Cardiac muscle cell (in vitro differentiated cells and primary cell): ENCODE results near the gene NDUFA8. TPM values are rescaled to one million over a fixed set of nuclear protein-coding genes. Genes with fewer than 3 reads are reported as not detected.

Experiments
- DNase-seq, 2 donors: peaks; one replicate each; pipeline versions ENCODE4 v3.0.0 to v3.0.0-alpha.2; 2010 to 2017; ENCODE audit warnings: low read depth in 1 of 2, low spot score in 1 of 2
- H3K27ac ChIP-seq: fragments of 200-600 bp; sonication (generic); 2 replicates; pipeline ENCODE4 v1.5.1; 2016
- H3K27me3 ChIP-seq: fragments of 200-600 bp; sonication (generic); 2 replicates; pipeline ENCODE4 v1.6.0; 2016; ENCODE audit warnings: control low read depth
- H3K36me3 ChIP-seq: fragments of 200-600 bp; sonication (generic); 2 replicates; pipeline ENCODE4 v1.5.1; 2016; ENCODE audit warnings: control low read depth
- H3K4me1 ChIP-seq: fragments of 200-600 bp; sonication (generic); 2 replicates; pipeline ENCODE4 v1.8.1; 2017; ENCODE audit warnings: low read depth, mild to moderate bottlenecking, mixed run types
- H3K4me3 ChIP-seq: fragments of 200-600 bp; sonication (generic); 2 replicates; pipeline ENCODE4 v1.5.1; 2016; ENCODE audit warnings: mild to moderate bottlenecking
- H3K9me3 ChIP-seq: fragments of 200-600 bp; sonication (generic); 2 replicates; pipeline ENCODE4 v1.5.1; 2017; ENCODE audit warnings: low read depth, mild to moderate bottlenecking, control low read depth
- polyA plus RNA-seq: library from polyadenylated mRNA; unstranded; fragments of >200 nt; fragmentation: Nextera tagmentation; extraction: Ambion mirVana; gene quantifications from 2 replicates; pipeline ENCODE4 v1.2.1, GENCODE V29; 2016
- total RNA-seq: library from RNA; depleted of rRNA; stranded (reverse); fragments of >200 nt; gene quantifications from 2 replicates; pipeline ENCODE4 v1.2.3, GENCODE V29; 2016
- TF ChIP-seq, protein P1 (sequence below): IDR thresholded peaks from 2 replicates; pipeline ENCODE4 v1.5.1; 2012; ENCODE audit warnings: low read depth, mild to moderate bottlenecking, low read length

NDUFA8 gene
- total and polyA plus RNA-seq, 2 experiments from 2014 or later, result 86.9 to 336 TPM

DNA sequence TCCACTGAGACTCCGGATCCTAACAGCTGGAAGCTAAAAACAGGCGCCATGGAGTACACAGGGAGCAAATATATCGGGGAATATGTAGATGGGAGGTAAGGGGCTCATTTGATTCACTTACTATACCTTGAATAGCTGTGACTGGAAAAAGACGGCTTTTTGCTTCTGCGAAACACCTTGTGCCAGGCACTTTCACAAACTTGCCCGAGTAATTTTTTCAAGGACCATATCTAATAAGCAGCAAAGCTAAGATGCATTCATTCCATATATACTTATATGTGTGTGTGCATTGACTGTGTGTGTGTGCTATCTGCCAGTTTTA is 307 bp upstream of the NDUFA8 start:
- no peaks in the 10 kb centered on the region for H3K4me1 ChIP-seq
- peaks cover 7% of the 10 kb centered on the region for H3K27me3 ChIP-seq
- no peaks in the 10 kb centered on the region for H3K9me3 ChIP-seq
- TF ChIP-seq, protein P1, sequence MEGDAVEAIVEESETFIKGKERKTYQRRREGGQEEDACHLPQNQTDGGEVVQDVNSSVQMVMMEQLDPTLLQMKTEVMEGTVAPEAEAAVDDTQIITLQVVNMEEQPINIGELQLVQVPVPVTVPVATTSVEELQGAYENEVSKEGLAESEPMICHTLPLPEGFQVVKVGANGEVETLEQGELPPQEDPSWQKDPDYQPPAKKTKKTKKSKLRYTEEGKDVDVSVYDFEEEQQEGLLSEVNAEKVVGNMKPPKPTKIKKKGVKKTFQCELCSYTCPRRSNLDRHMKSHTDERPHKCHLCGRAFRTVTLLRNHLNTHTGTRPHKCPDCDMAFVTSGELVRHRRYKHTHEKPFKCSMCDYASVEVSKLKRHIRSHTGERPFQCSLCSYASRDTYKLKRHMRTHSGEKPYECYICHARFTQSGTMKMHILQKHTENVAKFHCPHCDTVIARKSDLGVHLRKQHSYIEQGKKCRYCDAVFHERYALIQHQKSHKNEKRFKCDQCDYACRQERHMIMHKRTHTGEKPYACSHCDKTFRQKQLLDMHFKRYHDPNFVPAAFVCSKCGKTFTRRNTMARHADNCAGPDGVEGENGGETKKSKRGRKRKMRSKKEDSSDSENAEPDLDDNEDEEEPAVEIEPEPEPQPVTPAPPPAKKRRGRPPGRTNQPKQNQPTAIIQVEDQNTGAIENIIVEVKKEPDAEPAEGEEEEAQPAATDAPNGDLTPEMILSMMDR, result no peak
- H3K36me3 ChIP-seq, result no peaks in the 10 kb centered on the region
- no peak for DNase-seq
- H3K27ac ChIP-seq, result no peak overlapping the region
- H3K4me3 ChIP-seq, result peak overlapping the region; percentile 74

- Histone ChIP-seq H3K27me3 (no peaks in the 10 kb centered on the region), H3K9me3 (no peaks in the 10 kb centered on the region)
Measured at GRCh38 chr9:122158202-122158601, 1.4 kb downstream of the NDUFA8 start.

GRCh38 chr9:122155796-122156195 is 3.8 kb downstream of the NDUFA8 start:
- H3K4me3 ChIP-seq, result no peak overlapping the region
- no peak overlapping the region for H3K27ac ChIP-seq
- TF ChIP-seq, protein P1, result no peak
- H3K27me3 ChIP-seq, result no peaks in the 10 kb centered on the region
- no peaks in the 10 kb centered on the region for H3K4me1 ChIP-seq
- H3K36me3 ChIP-seq, result peaks cover 5% of the 10 kb centered on the region
- no peaks in the 10 kb centered on the region for H3K9me3 ChIP-seq
- DNase-seq, result no peak

More at GRCh38 chr9:122158202-122158601, 1.4 kb downstream of the NDUFA8 start:
- Histone ChIP-seq H3K27ac (no peak overlapping the region), H3K4me3 (no peak overlapping the region), H3K36me3 (no peaks in the 10 kb centered on the region), H3K4me1 (no peaks in the 10 kb centered on the region)
- DNase-seq, result peak; percentile 24 to 62
- TF ChIP-seq, protein P1, result peak; percentile 55

- no peak overlapping the region for H3K27ac ChIP-seq
- H3K27me3 ChIP-seq, result no peaks in the 10 kb centered on the region
- no peaks in the 10 kb centered on the region for H3K9me3 ChIP-seq
- H3K4me1 ChIP-seq, result no peaks in the 10 kb centered on the region
- DNase-seq, result no peak
- H3K4me3 ChIP-seq, result no peak overlapping the region
- TF ChIP-seq, protein P1, result no peak
- peaks cover 32% of the 10 kb centered on the region for H3K36me3 ChIP-seq
Measured at GRCh38 chr9:122151267-122151828, 8.2 kb downstream of the NDUFA8 start.

GRCh38 chr9:122145592-122145863 is 14.1 kb downstream of the NDUFA8 start:
- Histone ChIP-seq H3K9me3 (no peaks in the 10 kb centered on the region), H3K36me3 (peaks cover 62% of the 10 kb centered on the region), H3K4me3 (no peak overlapping the region), H3K27ac (no peak overlapping the region), H3K27me3 (no peaks in the 10 kb centered on the region), H3K4me1 (no peaks in the 10 kb centered on the region)
- DNase-seq, result no peak
- TF ChIP-seq, protein P1, result no peak
